Anterior cingulate cortex (tissue), 58 donors: Measurements from ENCODE around the gene WNT5A.
A peak's percentile ranks its signal among the peaks of the same experiment; 100 is the strongest.

ENCODE experiments used
- DNase-seq, 58 donors: peaks; one replicate each; lab custom pipeline; 2025; lab: John Stamatoyannopoulos, UW

WNT5A gene

DNA sequence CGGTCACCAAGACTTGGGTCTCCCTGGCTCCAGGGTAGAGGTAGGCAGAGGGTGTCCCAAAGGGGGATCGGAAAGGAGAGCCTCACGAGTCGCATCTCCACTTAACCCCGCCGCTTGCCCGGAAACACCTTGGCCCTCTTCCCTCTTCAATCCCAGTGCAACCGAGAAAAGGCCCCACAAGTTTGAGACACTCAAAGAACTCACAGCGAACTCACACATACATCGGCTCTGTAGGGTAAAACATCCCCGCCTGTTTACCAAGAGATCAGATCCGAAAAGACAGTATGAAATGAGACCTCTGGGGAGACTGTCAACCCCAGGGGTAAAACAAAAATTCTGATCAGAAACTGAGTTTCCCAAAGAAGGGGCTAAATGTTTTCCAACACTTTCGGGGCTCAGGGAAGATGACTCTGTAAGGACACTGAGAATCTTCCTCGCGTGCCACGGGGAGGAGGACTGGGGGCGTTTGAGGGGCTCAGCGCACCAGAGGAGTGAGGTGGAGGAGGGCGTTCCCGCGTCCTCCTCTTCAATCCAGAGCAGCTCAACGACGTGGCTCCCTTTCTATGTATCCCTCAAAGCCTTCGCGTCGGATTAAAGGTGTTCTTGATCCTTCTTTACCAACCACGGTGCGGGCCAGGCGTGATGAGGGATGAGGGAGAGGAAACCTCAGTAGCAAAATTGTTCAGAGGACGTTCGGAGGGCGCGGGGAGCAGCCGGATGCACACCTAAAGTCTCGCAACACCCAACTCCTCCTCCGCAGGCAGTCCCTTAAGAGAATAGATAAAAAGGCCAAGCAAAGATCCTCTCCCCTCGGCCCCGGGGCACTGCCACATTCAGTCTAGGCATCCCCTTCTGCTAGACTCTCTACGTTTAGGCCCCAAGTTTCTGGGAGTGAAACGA, 3.7 kb downstream of the WNT5A start:
- no peak for DNase-seq

DNA sequence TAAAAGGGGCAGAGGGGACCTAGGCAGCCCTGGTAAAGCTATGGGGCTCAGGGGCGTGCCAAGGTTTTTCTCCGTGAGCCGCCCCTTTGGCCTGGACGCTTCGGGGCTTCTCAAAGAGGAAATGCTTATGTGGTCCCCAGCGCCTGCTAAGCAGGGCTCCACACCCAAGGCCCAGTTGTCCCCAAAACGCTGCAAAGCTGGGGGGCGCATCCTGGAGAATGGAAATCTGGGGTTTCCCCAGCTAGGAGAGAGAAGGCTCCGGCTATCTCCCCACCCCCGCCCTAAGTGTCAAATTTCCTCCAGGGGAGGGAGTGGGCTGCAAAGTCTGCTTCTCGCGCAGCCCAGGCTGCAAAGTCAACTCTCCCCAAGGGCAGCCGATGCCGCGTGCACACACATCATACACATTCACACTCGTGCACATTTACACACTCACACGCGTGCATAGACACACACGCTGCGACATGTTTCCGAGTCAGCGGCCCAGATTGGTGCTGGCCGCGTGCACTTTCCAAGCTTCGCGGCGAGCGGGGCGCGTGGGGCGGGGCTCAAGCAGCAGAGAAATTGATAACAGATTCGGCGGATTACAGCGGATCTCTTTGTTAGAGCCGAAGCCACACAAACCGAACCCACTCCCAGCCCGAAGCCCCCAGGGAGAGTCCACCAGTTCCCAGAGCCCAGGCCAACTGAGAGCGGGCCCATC, 4.5 kb downstream of the WNT5A start:
- DNase-seq, result no peak

DNA sequence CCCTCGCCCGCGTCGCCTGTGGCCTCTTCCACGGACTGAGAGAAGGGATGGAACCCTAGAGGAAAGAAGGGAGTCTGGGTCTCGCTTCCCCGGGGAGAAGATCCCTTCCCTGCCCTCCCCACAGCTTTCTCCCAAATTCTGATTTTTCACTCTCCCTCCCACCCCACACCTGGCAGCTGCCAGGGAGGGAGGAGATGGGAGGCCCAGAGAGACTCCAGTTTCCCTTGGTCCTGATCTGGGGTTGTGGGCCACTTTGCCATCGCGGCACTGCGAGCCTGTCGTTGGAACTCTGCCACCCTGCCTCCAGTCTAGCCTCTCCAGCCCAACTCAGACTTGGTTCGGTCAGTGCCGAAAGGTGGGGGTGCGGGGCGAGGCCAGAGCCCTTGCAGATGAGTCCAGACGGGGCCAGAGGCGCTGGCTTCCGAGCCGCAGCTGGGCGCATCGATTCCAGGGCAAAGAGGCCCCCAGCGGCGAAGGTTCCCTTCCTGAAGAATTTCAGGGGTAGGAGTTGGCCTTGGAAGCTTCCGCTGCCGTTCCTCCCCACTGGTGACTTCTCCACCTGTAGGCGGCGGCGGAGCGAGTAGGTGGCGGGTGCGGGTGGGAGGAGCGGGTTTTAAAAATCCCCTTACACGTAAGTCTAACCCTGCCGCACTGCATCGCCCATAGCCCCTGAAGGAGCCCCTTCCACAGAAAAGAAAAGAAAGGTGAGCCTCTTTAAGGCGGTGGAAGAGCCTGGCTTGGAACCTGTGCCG, 5.2 kb downstream of the WNT5A start:
- no peak for DNase-seq

DNA sequence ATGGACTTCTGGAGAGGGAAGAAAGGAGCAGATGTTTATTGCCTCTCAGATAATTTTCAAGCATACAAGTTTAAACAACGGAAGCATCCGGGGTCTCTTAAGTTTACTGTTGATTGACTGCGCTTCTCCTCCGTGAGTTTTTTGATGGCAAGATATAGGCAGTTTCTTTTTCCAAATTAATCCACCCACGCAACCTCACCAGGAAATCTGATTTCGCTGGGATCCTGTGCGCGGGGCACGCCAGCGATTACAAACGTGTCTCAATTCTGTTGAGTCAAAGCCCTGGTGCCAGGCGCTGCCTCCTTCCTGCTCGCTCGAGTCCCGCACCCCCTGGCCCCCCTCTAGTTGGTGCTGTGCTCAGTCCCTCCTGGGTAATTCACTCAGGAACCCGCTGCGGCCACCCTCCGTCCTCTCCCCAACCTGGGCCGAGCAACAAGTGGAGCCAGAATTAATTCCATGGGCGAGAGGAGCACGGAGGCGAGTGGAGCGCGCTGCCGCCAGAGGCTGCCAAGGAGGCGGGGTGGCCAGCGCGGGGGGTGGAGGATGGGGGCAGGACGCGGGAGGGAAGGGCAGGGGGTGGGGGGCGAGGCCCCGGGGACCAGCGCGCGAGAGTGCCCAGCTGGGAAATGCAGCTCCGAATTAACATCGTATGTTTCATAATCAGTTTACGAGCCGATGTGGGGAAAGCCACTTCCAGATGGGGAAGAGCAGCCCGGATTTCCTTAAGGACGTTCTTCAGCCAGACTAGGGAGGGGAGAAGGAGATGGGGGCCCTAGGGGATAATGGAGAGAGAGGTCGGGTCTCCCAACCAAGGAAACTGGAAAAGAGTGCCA, 6.0 kb downstream of the WNT5A start:
- DNase-seq, result peak in 18 of 58 donors; percentile 14 to 61 (median 26)

GRCh38 chr3:55477306-55478303, 9.5 kb downstream of the WNT5A start:
- no peak for DNase-seq

GRCh38 chr3:55476515-55476914, 10.6 kb downstream of the WNT5A start:
- no peak for DNase-seq

- no peak for DNase-seq
Observed at GRCh38 chr3:55474213-55474632, 12.9 kb downstream of the WNT5A start.

GRCh38 chr3:55473788-55474187, 13.3 kb downstream of the WNT5A start:
- DNase-seq, result no peak

GRCh38 chr3:55471522-55472280, 15.4 kb downstream of the WNT5A start:
- no peak for DNase-seq

- no peak for DNase-seq
Observed at GRCh38 chr3:55471084-55471483, 16.0 kb downstream of the WNT5A start.

DNA sequence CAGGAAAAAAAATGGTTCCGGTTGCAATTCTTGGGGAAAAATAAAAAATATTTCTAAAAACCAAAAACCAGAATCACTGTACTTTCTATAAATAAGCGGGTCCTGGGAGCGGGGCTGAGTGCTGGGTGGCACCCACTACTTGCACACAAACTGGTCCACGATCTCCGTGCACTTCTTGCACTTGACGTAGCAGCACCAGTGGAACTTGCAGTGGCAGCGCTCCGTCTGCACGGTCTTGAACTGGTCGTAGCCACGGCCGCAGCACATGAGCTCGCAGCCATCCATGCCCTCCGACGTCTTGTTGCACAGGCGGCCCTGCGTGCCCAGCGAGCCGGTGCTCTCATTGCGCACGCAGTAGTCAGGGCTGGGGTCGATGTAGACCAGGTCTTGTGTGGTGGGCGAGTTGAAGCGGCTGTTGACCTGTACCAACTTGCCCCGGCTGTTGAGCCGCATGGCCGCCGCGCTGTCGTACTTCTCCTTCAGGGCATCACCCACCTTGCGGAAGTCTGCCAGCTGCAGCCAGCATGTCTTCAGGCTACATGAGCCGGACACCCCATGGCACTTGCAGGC, 17.1 kb downstream of the WNT5A start:
- no peak for DNase-seq

DNA sequence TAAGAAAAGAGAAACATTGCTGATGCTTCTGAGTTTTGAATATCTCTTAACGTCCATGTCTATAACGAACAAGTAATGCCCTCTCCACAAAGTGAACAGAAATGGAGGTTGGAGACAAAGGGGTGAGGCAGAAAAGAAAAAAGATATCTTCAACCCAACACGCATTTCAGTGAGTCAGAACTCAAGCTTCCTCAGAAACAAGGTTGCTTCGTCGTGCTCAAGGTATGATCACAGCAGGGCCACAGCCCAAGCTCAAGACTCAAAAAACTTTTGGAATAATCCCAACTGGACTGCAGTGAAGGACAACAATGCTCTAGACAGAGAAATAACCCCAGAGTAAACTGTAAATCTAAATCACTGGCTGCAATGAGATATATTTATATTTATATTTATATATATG, 18.9 kb downstream of the WNT5A start:
- no peak for DNase-seq

- no peak for DNase-seq
Observed at GRCh38 chr3:55467099-55467498, 20.0 kb downstream of the WNT5A start.

DNA sequence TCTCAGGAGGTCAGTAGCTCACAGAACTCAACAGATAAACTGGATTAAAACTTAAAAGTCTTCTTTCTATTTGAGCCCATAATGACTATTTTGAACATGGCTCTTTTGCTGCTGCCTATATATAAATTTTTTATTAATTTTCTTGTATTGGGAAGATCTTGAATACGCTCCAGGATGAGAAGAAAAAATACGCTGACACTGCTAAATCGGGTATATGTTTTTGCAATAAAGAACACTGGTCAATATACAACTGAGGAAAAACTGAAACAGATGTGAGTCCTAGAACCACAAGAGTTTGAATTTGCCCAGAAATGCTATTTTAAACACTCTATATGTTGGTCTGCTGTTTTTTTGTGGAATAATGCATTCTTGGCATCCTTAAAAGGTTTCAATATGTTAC, 20.6 kb downstream of the WNT5A start:
- DNase-seq, result no peak

DNA sequence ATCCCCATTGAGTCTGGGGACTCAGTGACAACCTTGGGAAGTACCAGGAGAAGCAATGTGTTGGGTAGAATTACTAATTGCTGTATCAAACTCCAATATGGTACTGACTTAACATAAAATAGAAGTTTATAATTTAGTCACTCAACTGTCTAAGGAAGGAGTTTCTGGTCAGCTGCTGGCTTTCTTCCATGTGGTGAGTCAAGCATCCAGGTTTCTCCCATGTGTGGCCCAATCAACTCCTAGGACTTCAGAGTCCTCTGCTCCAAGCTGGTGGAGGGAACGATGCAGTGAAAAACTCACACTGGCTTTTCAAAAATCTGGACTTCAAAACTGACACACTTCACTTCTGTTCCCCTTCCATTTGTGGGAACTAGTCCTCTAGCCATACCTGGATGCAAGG, 25.2 kb downstream of the WNT5A start:
- no peak for DNase-seq

DNA sequence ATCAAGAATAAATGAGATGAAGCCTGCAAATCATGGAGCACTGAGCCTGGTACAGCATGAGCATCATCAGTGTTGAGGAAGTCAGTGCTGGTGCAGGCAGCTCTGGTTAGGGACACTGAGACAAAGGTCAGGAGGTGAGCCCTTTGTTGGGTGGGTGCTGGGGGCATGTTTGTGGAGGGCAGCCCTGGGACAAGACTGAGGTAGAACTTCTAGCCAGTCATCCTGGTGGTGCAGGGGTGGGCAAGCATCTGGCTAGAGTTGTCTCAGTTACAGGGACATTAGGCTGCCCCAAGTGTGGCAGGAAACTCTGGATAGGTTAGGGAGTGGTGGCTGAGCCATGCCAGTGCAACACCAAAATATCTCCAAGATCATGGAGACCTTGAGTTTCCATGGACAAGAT, 27.3 kb downstream of the WNT5A start:
- no peak for DNase-seq

DNA sequence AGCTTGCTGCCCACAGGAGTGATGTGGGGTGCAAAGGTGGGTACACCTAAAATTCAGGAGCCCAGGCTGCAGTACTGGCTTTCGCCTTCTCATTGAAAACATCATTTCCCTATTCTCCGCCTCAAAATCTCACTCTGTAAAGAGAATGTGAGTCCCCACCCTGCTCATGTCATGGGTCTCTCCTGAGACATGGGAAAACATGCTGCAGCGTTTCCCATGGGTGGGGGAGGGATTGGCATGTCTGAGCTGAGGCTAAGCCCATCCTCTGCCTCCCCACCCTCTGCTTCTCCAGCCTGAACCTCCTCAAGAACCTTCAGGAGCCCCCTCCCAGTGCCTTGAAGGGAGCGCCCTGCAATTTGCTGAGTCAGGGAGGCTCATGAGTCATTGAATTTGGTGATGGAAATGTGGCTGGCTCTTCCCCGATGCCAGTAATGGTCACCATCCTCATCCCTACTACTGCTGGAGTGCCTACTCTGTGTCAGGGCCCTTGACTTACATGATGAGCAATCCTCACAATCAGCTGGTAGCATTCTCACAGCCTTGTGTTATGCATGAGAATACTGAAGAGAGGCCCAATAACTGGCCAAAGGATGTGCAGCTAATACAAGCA, 28.8 kb downstream of the WNT5A start:
- no peak for DNase-seq
